22Rv1 (cell line): ENCODE results near the gene YBX3.

Source experiments
- H3K27ac ChIP-seq: fragments of 450-650 bp; 2 replicates; pipeline ENCODE4 v1.5.1; 2017
- ZFX ChIP-seq: fragments of 450-650 bp; IDR thresholded peaks from 2 replicates; pipeline ENCODE4 v1.6.1; 2017; ENCODE audit warnings: antibody characterized with exemption, borderline replicate concordance
- TF ChIP-seq, protein P1 (sequence below): fragments of 450-650 bp; IDR thresholded peaks from 2 replicates; pipeline ENCODE4 v1.5.1; 2017; ENCODE audit warnings: mild to moderate bottlenecking

Gene YBX3

DNA sequence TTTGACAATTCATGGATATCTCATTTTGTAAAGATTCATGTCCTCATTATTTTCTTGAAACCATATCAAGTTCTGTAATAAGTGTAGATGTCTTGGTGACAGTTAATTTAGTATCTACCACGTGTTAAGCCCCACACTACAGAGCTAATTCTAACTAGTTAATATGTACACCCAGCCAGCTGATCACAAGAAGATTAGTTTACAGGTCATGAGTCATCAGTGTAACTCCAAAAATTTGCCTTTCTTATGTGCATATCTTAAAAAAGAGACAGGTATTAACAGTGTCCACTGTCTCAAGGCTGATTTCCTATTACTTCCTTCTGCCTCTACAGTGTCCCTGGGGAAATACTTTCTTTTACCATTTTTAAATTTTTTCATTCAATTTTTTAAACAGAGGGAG, 13.3 kb upstream of the YBX3 start:
- TF ChIP-seq, protein P1, sequence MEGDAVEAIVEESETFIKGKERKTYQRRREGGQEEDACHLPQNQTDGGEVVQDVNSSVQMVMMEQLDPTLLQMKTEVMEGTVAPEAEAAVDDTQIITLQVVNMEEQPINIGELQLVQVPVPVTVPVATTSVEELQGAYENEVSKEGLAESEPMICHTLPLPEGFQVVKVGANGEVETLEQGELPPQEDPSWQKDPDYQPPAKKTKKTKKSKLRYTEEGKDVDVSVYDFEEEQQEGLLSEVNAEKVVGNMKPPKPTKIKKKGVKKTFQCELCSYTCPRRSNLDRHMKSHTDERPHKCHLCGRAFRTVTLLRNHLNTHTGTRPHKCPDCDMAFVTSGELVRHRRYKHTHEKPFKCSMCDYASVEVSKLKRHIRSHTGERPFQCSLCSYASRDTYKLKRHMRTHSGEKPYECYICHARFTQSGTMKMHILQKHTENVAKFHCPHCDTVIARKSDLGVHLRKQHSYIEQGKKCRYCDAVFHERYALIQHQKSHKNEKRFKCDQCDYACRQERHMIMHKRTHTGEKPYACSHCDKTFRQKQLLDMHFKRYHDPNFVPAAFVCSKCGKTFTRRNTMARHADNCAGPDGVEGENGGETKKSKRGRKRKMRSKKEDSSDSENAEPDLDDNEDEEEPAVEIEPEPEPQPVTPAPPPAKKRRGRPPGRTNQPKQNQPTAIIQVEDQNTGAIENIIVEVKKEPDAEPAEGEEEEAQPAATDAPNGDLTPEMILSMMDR = no peak
- no peak for TF ChIP-seq ZFX
- no peak overlapping the region for H3K27ac ChIP-seq

- TF ChIP-seq, protein P1 = no peak
- TF ChIP-seq ZFX = no peak
- H3K27ac ChIP-seq = no peak overlapping the region
Observed at GRCh38 chr12:10735428-10735827, 12.3 kb upstream of the YBX3 start.

DNA sequence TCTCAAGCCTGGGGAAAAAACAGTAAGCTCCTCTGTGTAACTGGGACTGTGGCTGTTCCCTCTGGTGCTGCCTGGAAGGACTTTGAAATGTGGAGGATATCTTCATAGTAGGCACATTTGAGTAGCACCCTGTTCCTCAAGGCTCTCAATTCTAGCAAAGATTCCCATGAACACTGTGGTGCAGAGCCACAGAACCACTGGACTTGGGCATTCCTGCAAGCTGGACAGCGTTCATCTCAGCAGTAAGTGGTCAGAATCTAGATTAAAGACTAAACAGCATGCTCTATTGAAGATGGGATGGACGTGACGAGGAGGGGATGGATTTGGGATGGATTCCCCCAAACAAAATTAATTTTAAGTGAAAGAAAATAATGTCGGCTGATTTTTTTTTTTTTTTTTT, 9.4 kb upstream of the YBX3 start:
- TF ChIP-seq, protein P1 = no peak
- TF ChIP-seq ZFX = no peak
- H3K27ac ChIP-seq = no peak overlapping the region

- no peak overlapping the region for H3K27ac ChIP-seq
- TF ChIP-seq, protein P1 = no peak
- no peak for TF ChIP-seq ZFX
Observed at GRCh38 chr12:10732066-10732465, 8.9 kb upstream of the YBX3 start.

- TF ChIP-seq ZFX = no peak
- TF ChIP-seq, protein P1 = no peak
- H3K27ac ChIP-seq = no peak overlapping the region
Observed at GRCh38 chr12:10730559-10730958, 7.4 kb upstream of the YBX3 start.

DNA sequence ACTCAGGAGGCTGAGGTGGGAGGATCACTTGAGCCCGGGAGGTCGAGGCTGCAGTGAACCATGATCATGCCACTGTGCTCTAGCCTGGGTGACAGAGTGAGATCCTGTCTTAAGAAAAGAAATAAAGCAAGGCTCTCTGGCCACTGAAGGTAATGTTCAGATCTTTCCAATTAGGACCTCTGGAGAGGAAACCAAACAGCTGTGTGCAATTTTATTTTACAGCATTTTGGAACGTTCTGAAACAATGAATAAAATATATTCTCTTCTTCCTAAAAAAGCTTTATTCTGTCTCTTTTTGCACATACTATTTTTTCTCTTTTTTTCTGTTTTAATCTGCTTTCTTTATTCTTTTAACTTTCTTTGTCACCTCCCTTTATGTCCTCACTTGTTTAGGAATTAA, 5.0 kb upstream of the YBX3 start:
- H3K27ac ChIP-seq = no peak overlapping the region
- TF ChIP-seq ZFX = no peak
- TF ChIP-seq, protein P1 = no peak

DNA sequence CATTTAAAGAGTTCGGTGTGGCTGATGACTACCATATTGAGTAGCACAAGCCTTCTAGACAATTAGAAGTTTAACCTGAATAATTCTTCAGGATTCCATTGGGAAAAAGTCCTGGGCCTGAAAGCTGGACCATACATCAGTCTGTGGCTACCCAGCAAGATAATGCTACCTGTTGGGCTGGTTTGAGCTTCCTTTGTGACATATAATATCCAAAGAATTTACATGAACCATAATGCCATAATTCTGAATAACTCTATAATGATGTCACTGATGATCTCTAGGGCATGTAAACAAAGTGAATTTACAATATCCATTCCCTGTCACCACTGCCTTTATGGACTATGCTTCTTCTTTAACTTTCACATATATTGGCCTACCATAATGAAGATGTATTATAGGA, 3.8 kb upstream of the YBX3 start:
- H3K27ac ChIP-seq = no peak overlapping the region
- TF ChIP-seq ZFX = no peak
- TF ChIP-seq, protein P1 = no peak
